HG02763 (cell line): ENCODE results near the gene TRIM65.

Experiments
- ATAC-seq: cut with Tn5 transposase; IDR thresholded peaks from one replicate; pipeline ENCODE4 v1.9.1; 2021; ENCODE audit warnings: mild to moderate bottlenecking, moderate library complexity; ENCODE audit not compliant: unreplicated experiment

The TRIM65 gene

DNA sequence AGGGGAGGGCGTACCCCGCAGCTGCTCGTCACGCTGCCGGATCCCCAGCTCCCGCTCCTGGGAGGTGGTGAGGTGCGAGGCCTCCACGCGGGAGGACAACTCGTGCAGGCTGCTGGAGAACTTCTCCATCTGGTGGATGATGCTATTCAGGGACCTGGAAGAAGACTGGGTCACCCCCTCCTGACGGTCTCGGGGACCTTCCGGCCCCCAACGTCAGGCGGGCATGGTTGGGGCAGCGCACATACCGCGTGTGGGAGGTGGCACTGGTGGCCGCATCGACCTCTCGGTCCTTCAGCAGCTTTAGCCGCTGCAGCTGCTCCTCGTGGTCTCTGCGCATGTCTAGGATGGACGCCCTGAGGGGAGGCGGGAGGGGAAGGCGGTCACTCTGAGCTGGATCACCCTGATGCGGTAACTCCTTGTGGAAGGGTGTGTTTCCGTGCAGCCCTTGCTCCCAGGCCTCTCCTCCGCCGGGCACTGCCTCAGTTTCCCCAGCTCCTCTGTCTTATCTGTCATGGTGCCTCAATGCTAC is 21.2 kb upstream of the TRIM65 start:
- no peak for ATAC-seq

DNA sequence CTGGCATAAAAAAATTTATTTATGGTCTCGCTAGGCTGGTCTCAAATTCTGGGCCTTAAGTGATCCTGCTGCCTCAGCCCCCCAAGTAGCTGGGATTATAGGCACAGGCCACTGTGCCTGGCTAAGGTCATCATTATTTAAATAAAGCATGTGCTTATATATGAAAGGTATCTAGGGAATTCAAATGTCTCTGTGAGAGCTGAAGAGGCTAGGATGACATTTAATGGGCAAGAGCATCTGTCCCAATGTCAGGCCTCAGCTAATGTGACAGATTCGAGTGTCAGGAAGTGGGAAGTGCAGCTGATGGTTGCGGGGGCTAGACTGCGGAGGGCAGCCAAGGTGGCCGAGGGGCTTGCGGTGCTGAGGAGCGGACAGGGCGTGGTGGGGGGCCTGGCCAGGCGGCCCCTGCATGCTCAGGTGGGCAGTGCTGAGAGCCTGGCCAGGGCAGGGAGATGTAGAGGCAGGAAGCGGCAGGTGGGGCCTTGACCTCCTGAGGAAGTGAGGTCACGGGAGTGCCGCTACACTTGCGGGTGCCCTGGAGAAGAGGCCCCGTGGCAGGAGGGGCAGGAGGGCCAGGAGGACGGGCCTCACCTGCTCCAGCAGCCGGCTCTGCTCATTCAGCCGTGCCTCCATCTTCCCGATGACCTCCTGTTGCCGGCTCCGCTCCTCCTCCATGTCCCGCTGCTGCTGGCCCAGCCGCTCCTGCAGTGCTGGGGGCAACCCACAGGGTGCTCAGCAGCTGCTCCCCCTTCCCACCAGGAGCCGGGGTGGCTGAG is 20.6 kb upstream of the TRIM65 start:
- ATAC-seq, result no peak

DNA sequence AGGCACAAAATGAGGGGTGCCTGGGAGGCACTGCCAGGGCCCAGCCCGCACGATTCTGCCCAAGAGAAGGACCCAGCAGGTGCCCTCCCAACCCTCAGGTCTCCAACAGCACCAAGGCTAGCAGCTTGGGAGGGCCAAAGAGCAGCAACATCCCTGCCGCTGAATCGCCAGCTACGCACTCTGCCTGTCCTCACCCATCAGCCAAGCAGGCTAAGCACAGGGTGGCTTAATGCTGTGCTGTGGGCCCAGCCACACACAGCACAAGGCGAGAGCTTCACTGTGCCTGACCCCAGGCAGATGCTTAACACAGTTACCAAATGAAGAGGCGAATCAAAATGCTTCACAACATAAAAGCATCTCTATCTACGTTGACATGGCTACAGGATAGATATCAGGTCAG is 18.5 kb upstream of the TRIM65 start:
- ATAC-seq, result no peak

DNA sequence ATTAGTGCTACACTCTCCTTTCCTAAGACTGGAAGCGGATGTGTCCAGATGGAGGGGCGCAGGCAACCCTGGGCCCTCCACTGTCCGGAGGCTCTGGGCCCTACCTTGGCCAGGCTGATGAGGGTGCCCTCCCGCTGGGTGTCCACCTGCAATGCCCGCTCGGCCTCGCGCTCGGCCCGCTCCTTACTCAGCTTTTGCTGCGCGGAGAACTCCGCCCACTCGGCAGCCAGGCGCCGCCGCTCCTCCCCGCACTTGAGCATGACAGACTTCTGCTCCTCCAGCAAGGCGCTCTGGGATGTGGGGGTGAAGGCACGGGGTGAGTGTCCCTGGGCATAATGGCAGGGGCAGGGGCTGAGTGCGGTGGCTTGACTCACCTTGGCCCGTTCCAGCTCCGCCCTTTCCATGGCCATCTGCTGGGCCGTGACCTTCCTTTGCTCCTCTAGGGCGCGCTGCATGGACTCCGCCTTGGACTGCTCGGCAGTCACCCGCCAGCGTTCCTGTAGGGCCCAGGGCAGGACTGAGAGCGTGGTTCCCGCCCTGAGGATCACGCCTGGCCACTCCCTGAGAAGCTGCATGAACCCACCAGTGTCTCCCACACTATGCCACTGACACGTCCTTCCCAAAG is 18.0 kb upstream of the TRIM65 start:
- ATAC-seq, result no peak

DNA sequence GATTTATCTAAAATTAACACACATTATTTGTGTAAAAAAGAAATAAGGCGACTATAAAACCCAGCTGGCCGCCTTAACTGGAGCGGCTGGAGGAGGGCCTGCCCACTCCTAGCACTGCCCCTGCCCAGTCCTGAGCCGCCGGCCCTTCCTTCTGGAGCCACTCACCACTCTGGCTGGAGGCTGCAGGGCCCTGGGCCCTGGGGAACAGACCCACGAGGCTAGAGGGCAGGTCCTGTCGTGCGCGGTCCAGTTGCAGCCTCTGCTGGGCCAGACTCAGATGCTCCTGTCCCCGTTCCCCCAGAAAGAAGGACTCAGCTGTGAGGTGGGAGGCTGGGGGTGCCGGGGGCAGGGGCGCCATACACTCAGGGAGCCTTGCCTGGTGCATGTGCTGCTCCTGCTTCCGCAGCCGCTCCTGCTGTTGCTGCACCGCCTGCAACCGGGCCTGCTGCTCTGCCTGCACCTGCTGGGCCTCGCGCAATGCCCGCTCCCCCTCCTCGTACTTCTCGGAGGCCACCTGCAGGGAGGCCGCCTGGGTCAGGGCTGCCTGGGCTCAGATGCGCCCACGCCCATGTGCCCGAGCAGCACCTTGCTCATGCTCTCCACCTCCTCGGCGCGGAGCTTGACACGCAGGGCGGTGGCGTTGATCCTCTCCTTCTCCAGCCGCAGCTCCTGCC is 16.9 kb upstream of the TRIM65 start:
- ATAC-seq, result no peak

DNA sequence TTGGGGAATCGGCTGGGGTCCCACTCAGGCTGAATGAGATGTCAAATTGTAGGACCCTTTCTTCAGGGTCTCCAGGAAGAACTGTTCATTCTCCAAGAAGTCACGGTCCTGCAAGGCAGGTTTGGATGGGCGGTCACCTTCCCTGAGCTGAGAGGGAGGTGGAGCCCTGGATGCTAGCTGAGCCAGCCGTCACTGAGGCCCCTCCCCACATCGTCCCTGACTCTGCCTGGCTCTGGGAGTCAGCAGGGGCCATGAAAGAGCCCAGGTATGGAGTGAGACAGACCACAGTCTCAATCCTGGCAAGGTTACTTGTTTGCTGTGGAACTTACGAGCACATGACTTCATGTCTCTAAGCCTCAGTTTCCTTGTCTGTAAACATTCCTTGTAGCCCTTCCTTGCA is 13.9 kb upstream of the TRIM65 start:
- ATAC-seq, result no peak

DNA sequence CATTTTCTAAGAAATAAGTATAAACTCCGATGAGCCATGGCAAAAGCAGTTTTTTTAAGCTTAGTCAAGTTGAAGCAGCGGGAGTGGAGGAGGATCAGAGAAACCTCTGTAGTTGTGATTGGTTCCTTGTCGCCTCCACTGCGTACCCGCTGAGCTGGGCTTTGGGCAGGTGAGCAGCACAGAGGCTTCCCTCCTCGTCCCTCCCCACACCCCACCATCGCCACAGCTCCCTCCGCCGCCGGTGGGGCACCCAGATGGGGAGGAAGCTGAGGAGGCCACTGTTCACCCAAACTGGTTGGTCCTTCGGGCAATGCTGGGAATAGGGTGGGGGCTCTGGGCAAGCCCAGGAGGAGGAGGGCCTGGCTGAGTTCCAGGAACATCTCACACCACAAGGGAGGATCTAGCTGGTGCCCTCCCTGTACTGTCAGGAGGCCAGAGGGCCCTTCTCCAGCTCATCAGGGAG is 13.1 kb upstream of the TRIM65 start:
- ATAC-seq, result no peak

DNA sequence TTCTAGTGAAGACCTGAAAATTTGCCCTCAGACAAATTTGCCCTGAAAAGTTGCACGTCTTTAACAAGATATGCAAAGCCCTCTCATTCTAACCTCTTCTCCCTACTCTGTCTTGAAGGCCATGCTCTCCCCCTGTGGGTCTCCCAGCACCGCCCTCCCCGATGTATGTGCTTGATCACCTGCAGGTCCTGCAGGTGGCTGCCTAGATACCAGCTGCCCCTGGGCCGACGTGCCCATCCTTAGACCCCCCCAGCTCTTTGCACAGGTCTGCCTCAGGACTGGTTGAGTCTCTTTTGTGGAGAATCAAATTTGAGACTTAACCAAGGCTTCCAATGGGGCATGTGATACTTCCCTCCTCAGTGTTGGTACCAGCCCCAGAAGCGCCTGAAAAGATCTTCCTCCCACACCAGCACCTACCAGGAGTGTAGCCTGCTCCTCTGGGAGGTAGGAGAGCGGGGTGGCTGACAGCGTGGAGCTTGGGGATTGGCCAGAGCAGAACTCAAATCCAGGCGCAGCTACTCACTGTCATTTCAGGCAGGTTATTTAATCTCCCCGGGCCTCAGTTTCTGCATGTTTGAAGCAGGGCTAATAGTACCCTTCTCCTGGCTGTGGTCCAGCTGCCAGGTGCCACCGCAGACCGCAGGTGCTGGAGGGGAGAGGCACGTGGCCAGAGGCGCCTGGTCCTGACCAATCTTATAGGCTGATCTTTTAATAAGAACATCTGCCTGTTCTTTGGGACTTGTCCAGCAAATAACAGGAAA is 12.5 kb upstream of the TRIM65 start:
- no peak for ATAC-seq

DNA sequence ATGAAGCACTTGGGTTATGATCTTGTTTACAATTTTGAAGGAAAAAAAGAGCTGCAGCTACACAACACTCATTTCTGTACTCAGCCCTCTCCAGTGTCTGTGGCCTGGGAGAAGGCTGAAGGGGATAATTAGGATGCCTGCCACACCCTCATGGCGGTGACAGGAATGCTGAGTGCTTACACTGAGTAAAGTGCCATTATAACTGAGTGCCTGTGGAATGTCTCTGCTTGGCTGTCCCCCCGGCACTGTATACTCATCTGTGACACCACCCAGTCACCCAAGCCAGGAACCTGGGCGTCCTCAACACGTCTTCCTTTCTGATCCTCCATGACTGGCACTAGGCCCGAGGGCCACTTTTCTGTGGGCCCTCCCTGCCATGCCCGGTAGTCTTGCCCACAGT is 11.4 kb upstream of the TRIM65 start:
- no peak for ATAC-seq

DNA sequence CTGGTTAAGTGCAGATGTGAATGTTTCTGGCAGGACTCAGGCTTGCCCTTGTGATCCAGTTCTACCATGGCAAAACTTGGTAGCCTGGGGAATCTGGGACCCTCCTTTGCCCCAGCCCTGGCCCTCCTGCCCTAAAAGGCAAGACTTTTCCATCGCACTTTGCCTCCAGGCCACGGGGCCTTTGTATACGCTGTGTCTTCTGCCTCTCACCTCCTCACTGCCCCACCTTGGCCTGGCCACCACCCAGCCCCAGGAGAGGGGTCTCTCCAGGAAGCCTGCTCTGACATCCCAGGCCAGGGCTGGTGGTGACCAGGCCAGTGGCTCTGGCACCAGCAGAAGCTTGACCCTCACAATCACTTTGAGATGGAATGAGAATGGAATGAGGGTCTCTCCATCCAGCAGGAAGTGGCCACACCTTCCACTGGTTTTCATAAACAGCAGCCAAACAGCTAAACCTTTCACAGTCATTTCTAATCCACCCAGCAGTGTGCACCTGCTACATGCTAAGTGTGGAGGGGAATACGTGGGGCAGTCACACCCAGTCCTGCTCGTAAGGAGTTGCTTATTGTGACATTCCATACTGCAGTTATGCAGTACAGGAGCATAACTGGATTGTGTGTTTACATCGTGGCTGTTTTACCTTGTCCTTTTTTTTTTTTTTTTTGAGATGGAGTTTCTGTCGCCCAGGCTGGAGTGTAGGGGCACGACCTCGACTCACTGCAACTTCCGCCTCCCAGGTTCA is 9.6 kb upstream of the TRIM65 start:
- ATAC-seq, result no peak

DNA sequence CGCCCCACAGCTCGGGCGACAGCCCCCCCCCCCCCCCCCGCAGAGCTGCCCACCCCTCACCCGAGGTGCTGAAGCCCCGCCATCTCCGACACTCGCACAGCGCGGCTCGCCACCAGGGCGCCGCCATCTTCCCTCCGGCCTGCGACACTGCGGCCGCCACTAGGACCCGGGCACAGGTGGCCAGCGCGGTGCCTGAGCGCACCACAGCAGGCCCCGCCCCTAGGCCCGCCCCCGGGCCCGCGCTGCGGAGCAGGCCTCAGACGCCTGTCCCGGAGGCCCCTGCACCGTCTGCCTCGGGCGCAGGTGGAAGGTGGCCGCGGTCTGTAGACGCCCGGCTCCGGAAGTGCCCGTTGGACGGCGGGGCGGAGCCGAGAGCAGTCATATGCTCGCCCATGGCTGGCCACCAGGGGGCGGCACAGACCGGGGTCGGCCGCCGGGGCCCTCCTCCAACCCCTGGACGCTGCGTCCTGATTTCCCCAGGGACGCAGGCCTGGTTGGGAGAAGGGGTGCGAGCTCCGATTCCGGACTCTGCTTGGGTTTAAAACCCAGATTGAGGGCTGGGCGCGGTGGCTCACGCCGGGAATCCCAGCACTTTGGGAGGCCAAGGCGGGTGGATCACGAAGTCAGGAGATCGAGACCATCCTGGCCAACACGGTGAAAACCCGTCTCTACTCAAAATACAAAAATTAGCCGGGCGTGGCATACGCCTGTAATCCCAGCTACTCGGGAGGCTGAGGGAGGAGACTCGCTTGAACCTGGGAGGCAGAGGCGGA is 8.2 kb upstream of the TRIM65 start, which contains the start of gene MRPL38:
MRPL38 (minus strand) TSS at position 136 of the 773 bp plus-strand sequence; CDS start at position 127, 9 bp downstream.
- peak; percentile 91 for ATAC-seq

DNA sequence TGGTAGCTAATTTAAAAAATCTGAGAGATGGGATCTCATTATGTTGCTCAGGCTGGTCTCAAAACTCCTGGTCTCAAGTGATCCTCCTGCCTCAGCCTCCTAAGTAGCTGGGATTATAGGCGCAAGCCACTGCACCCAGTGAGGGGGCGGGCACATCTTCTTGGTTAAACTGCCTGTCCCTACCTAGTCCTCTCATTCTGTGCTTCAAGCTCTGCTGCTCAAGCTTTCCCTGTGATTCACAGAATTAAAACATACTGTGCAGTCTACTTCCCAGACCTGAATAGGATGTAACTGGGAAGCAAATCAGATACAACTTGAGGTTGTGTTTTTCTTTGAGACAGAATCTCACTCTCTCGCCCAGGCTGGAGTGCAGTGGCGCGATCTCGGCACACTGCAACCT is 5.7 kb upstream of the TRIM65 start:
- no peak for ATAC-seq

DNA sequence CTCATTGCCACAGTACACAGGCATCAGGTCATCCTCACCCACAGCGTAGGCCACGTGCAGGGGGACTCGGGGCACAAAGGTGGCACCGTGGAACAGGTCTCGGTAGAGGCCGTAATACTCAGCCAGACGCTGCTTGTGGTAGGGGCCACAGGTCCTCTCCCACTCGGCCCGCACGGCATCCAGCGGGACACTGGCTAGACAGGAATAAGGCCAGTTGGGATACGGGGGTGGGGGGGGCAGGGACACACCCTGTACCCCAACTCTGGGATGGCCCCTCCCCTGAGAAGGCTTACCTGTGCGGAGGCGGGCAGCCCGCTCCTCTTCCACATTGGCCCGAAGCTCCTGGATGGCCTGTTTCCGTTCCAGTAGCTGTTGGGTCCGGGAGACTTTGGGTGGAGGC is 5.0 kb upstream of the TRIM65 start:
- ATAC-seq, result no peak

DNA sequence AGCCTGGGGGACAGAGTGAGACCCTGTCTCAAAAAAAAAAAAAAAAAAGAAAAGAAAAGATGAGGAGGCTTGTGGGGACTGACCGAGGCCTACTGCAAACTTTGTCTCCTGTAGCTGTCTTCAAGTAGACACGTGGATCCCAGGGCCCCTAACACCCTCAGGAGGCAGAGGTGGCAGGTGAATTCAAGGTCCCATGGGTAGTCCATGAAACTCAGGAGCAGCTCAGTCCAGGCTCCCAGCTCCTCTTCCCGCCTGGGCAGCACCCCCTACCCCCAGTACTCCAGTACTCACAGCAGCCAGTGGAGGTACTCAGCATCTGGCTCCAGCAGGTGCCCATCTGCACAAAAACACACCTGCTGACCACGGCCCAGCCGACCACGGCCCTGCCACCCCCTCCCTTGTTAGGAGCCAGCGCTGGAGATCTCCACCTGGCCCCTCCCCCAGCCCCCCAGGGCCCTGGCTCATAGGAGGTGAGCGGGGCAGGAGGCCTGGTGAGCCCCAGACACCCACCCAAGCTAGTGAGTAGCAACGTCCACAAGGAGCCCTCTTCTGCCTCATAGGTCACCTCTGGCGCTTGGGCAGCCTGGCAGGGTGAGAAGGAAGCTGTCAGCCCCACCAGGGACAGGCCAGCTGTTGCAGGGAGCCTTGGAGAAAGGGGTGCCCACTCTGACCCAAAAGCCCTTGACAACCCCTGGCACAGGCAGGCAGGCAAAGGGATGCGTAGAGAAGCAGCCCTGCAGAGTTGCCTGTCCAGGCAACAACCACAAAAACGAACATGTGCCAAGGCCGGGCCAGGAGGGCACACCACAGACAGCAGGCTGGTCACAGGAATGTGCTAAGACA is 4.2 kb upstream of the TRIM65 start:
- ATAC-seq, result no peak

DNA sequence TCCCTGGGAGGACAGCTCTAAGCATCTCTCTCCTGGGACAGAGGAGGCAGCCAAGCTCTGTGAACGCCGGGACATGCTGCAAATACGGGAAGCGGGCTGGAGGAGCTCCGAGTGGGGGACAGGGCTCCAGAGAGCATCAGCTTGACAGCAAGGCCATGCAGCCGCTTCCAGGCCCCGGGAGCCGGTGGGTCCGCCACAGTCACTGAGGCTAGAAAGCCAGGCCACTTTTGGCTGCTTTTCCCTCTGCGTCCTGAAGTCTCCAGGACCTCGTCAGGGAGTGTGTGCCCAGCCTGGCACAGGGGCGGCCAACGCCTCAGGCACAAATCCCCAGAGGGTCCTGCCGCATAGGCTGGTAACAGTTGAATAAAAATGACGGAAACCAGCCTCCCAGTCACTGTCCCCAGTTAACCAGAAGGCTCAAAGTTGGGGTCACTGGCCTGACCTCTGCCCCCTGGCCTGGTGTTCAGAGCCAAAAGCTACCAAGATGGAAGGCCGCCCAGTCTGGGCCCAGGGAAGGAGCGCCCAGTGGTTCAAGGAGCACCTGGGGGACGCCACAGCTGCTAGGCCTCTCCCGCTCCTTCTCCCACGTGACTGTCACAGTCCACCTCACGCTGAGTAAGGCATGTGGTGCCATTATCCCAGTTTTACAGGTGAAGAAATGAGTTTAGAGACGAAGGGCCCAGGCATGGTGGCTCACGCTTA is 3.2 kb upstream of the TRIM65 start:
- no peak for ATAC-seq

DNA sequence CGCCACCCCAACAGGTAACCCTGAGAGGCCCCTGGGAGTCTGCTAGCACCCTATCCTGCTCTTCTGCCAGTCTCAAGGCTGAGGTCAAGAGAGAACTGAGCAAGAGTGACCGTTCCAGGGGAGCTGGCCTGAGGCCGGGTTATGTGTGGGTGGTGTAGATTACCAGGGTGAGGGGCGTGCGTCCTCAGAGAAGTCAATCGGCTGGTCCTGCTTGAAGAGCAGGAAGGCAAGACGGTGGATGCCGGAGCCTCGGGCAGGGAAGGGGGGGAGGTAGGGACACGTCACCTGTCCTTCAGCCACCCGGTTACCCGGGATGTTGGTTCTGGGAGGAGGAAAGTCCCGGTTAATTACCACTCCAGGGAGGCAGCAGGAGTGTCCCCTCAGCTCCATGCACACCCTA is 2.6 kb upstream of the TRIM65 start:
- ATAC-seq, result no peak

DNA sequence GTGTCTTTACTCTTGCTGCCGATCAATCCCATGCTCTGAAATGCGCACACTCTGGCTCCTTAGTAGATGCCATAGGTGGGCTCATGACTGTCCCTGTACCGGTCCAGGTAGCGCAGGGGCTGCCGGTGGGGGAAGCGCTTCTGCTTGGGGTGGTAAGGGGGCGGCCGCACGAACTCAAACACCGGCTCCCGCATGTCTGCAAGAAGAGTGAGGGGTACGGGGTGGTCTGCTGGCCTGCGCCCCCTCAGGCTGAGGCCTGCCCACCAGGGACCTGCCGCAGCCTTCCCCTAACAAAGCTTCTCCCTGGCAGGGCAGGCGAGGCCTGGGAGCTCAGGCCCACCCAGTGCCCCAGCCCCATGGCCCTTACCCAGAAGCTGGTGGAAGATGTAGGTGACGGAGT is 2.0 kb upstream of the TRIM65 start:
- no peak for ATAC-seq

DNA sequence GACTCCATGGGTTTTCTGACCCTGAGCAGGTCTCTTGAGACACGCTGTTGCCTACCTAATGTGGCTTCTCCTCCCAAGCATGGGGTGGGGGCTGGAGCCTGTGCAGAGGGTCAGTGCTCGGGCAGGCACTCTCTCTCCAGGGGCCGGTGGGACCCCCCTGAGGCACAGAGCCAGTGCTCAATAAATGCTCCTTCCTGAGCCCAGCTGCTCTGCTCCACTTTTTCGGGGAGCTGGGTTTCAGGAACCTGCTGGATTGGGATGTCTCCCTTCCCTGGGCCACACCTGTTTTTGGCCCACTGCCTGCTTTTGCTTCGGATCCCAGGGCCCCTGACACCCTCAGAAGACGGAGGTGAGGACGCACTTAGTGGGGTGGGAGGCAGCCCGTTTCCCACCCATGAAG is 1.3 kb upstream of the TRIM65 start:
- ATAC-seq, result no peak
